ENCODE data around the gene SLC2A3.
A peak's percentile ranks its signal among the peaks of the same experiment; 100 is the strongest.
"Not testable (repeated sequence)": the region's sequence is repeated elsewhere in the genome, so short reads cannot be mapped to it uniquely, and the experiment has no call there.

SLC2A3 gene

DNA sequence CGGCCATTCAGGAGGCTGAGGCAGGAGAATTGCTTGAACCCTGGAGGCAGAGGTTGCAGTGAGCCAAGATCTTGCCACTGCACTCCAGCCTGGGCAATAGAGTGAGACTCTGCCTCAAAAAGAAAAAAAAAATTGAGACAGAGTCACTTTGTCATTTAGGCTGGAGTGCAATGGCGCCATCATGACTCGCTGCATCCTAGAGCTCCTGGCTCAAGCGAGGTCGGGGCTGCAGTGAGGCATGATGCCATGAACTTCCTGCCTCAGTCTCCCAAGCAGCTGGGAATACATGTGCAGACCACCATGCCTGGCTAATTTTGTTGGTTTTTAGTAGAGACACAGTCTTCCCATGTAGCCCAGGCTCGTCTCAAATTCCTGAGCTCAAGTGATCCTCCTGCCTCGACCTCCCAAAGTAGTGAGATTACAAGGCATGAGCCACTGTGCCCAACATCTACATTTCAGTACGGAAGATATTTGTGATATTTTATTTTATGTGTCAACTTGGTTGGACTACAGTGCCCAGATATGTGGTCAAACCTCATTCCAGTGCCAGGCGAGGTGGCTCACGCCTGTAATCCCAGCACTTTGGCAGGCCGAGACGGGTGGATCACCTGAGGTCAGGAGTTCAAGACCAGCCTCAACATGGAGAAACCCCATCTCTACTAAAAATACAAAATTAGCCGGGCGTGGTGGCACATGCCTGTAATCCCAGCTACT lies 14.4 kb upstream of the SLC2A3 start:
- DNase-seq: not testable (repeated sequence)

DNA sequence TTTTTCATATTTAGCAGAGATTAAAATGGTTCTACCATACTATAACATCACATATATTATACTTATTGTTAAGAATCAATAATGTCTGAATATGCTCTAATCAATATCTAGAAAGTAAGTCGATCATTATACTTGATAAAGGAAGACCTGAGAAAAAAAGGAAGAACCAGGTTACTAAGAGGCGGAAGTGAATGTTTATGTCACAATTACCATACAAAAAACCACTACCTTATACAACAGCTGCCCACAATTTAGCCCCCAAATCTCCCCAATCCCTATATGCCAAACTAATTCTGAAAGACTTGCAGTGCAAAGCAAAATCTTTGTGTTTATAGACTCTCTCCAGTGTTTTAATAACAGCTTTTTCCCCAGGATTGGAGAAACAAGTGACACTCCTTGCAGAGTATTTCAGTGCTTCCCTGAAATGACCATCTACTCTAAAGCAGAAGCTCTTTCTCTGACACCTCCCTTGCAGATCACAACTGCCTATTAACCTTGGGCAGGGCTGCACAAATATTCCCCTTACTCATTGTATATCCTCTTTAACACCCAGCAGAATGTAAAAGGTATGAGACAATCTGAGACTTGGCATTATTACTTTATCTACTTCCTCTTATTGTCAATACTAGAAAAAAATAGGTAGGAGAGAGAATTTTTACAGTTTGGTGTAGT lies 12.7 kb upstream of the SLC2A3 start:
- DNase-seq: no peak

DNA sequence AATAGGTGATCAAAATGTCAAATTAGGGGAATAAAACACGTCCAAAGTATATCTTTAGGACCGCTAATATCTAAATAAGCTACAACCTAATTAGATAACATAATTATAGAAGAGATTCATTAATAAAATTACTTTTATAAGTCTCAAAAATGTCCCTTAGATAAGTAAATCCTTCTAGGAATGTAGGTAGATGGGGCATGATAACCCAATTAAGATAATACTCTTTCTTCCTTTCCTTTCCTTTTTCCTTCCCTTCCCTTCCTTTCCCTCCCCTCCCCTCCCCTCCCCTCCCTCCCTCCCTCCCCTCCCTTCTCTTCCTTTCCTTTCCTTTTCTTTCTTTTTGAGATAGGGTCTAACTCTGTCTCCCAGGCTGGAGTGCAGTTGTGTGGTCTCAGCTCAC lies 11.0 kb upstream of the SLC2A3 start:
- no peak for DNase-seq

DNA sequence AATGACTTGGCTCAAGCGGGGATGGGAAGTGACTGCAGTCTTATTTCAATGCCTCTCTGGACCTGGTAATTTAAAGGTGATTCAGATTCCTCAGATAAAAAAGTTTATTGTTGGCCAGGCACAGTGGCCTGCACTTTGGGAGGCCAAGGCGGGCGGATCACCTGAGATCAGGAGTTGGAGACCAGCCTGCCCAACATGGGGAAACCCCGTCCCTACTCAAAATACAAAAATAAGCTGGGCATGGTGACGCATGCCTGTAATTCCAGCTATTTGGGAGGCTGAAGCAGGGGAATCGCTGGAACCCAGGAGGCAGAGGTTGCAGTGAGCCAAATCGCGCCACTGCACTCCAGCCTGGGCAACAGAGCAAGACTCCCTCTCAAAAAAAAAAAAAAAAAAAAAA lies 8.8 kb upstream of the SLC2A3 start:
- not testable (repeated sequence) for DNase-seq

DNA sequence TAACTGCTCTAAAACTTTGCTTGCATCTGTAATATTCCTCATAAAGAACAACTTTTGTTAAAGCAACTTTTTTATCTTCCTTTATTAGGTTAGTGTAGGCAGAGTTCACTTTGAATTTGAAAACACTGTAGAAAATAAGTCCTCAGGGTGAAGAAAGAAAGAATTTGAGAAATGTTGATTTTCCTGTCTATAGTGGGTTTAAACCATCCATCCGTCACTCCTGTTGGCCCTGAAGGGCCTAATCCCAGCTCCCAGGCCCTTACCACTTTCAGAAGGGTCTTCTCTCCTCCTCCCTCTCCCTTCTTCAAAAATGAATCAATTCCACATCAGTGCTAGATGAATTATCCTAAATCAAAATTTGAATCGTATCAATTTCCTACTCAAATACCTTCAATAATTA lies 4.9 kb upstream of the SLC2A3 start:
- DNase-seq: no peak

DNA sequence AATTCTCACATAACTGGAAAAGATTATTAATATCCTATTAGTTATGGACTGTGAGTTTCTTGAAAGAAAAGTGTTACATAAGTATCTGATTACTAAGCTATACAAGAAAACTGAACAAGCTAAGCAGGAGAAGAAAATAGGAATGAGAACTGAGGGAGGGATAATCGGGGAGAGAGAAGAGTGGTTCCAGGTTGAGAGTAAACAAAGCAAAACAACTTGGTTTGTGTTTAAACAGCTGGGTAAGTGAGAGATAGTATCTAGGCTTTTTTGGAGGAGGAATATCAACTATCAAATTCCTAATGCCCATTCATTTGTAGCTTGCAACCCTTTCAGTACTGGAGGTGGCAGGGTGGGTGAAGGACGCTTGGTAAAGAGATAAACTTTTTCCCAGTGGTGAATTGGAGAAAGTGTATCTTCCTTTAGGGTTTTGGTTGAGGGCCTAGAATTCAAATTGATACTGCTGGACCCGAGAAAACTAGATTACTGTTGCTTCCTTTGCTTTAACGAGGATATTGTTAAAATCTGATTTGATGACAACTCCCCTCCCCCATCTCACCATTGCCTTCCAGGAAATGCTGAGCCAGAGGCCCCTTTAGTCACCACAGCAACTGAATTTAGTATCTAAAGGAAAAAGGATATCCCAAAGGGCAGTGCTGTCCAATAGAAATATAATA lies 2.0 kb upstream of the SLC2A3 start:
- DNase-seq: peak; percentile 35

DNA sequence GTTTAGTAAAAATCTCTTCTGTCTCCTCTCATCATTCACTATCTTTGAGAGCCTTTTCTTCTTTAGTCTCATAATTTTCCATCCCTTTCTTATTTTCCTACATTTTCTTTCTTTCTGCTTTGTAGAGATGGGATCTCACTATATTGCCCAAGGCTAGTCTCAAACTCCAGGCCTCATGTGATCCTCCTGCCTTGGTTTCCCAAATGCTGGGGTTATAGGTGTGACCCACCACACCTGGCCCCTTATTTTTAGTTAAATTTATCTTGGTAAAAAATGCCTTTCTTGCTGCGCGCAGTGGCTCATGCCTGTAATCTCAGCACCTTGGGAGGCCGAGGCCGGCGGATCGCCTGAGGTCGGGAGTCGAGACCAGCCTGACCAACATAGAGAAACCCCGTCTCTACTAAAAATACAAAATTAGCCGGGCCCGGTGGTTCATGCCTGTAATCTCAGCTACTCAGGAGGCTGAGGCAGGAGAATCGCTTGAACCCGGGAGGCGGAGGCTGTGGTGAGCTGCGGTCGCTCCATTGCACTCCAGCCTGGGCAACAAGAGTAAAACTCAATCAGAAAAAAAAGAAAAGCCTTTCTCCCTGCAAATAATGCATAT lies 996 bp downstream of the SLC2A3 start:
- DNase-seq: no peak

DNA sequence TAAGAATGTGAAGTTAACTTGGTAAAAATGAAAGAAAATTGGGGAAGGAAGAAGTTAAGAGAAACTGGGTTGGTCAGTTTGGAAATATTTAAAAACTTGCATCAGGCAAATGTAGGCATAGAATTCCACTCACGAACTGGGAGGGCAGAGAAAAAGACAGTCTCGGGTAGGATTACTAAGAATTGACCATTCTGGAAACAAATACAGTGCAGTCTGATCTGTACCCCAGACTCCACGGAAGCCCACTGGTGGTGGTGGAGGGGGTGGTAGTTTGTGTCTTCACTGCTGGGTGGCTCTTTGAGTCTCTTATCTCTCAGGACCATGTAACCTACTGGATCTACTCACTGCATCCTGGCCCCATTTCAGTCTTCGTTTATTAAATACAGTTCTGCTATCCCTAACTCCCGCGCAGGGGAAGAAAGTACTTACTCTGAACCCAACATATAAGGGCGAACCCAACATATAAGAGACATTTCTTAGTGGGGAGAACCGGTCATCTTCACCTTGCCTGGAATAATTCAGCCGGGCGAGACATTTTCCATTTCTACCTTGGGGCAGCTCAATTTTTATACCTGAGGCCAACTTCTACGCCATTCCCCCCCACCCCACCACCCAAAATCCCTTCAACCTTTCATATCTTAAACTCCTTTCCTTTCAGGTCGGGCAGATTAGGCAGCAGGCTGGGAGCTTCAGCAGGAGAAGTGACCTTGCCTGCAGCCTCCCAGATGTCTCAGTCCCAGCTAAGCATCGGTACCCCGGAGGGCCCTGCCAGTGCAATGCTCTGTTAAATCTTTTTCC lies 1.7 kb downstream of the SLC2A3 start:
- no peak for DNase-seq

DNA sequence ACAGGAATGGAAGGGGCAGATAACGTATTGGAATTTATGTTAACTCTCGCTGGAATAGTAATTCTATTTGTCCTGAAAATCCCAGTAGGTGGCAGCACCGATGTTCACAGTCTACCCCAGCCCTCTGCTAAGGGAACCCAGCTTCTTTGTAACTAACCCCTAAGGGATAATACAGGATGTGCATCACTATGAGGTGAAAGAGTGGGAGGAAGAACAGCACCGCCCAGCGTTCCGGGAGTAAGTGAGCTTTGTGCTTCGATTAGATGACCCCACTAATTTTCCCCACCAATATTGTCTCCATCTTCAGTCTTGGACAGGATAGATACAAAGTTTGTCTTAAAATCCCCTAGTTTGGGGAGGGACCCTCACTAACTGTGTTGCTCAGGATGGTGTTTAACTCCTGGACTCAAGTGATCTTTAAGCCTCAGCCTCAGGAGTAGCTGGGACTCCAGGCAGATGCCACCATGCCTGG lies 2.7 kb downstream of the SLC2A3 start:
- peak; percentile 95 for DNase-seq

DNA sequence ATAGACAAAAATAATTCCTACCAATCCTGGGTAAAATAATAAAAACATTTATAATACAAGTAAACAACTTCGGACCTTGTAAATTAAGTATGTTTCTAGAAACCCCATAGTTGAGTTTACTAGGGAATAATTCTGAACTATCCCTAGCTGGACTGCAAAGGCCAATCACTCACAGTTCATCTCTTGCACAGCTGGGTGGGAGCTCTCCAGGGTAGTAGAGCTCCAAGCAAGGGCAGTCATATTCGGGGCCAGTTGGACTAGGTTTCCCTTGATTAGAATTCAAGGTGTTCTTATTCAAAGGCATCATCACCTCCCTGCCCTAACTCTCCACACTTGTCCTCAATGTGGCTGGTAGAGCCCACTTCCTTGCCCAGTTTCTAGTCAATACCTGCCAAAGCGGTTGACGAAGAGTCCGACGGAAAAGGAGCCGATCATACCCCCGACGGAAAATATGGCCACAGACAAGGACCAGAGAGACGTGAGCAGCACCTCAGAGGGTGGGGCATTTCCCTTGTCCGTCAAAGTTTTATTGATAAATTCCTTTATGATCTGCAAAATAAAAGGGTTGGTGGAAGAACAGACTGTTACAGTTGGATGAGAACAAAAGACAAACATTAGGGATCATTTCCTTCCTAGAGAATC lies 3.3 kb downstream of the SLC2A3 start:
- not testable (repeated sequence) for DNase-seq

DNA sequence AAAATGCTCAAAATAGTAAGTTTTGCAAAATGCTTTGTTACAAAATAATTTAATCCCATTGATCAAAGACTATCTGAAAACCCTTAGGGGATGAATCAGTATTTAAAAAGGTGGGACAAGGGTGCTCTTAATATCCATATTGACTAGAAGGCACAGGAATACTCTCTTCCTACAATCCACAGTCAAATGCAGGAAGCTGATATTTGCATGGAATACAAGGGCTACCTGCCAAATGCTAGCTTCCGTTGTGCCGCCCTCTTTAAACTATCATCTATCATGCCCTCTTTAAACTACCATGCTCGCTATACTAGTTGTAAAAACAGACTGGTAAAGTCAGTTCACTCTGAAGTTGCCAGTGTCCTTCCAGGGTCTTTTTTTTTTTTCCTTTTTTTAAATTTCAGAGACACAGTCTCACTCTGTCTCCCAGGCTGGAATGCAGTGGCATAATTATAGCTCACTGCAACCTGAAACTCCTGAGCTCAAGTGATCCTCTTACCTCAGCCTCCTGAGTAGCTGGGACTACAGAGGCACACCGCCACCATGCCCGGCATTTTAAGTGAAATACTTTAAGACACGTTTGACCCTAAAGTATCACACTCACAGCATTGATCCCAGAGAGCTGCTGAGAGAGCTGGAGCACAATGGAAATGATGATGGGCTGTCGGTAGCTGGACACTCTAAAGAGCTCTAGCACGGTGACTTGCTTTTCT lies 6.7 kb downstream of the SLC2A3 start:
- DNase-seq: no peak

DNA sequence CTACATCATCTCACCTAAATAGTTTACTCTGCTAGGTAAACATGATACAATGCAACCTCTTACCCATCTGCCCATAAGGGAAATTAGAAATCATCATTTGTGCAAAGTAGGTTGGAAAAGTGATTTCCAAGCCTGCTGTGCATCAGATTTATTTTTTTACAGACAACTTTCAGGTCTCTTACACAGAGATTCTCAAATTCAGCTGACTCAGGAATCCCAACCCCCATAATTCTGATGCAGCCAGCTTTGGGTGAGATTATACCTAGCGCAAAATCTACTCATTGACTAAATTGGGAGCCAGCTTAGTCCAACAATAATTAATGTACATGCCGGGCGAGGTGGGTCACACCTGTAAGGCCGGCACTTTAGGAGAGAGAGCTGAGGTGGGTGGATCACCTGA lies 8.5 kb downstream of the SLC2A3 start:
- DNase-seq: no peak

DNA sequence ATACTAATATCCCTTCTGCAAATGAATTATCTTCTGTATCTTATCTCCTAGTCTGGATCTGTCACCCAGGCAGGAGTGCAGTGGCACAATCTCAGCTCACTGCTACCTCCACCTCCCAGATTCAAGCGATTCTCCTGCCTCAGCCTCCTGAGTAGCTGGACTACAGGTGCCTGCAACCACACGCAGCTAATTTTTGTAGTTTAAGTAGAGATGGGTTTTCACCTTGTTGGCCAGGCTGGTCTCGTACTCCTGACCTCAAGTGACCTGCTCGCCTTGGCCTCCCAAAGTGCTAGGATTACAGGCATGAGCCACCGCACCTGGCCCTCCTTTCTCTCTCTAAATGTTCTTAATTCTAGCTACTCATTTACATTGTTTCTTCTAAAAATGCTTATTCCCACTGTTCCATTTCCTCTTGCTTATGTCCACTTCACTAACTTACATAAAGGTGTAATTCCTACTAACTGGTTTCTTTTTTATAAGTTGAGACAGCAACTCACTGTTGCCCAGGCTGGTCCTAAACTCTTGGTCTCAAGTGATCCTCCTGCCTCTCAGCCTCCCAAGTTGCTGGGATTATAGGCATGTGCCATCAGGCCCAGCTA lies 9.8 kb downstream of the SLC2A3 start:
- DNase-seq: not testable (repeated sequence)

DNA sequence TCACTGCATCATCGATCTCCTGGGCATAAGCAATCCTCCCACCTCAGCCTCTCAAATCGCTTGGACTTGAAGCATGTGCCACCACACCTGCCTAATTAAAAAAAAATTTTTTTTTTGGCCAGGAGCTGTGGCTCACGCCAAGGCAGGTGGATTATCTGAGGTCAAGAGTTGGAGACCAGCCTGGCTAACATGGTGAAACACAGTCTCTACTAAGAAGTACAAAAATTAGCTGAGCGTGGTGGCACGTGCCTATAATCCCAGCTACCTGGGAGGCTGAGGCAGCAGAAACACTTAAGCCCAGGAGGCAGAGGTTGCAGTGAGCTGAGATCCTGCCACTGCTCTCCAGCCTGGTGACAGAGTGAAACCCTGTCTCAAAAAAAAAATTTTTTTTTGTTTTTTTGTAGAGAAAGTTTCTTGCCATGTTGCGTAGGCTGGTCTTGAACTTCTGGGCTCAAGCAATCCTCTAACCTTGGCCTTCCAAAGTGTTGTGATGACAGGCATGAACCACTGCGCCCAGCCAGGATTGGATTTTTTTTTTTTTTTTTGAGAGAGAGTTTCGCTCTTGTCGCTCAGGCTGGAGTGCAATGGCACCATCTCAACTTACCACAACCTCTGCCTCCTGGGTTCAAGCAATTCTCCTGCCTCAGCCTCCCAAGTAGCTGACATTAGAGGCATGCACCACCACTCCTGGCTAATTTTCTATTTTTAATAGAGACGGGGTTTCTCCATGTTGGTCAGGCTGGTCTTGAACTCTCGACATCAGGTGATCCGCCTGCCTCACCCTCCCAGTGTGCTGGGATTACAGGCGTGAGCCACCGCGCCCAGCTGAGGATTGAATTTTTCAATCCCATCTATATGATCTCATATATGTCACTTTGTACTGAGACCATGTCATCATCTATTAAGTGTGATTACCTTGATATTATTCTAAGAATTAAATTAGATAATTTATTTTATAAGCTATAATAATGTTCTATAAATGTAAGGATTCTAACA lies 12.4 kb downstream of the SLC2A3 start:
- no peak for DNase-seq

DNA sequence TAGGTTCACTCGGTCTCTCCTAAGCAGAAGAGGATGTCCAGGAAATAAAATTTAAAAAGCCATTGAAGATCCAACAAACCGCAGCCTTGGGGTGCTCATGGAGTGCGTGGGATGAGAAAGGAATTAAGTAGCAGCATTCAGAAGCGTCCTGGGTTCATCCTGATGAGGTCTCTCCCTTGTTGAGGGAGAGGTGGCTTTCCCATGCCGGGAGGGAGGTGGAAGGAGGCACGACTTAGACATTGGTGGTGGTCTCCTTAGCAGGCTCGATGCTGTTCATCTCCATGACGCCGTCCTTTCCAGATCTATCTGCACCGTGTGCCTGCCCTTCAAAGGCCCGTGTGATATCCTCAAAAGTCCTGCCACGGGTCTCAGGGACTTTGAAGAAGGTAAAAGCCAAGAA lies 14.8 kb downstream of the SLC2A3 start:
- not testable (repeated sequence) for DNase-seq

DNA sequence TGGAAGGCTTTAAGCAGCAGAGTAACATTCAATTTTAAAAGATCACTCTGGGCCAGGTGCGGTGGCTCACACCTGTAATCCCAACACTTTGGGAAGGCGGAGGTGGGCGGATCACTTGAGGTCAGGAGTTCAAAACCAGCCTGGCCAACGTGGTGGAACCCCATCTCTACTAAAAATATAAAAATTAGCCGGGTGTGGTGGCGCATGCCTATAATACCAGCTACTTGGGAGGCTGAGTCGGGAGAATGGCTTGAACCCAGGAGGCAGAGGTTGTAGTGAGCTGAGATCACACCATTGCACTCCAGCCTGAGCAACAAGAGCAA lies 17.8 kb downstream of the SLC2A3 start:
- DNase-seq: not testable (repeated sequence)

DNA sequence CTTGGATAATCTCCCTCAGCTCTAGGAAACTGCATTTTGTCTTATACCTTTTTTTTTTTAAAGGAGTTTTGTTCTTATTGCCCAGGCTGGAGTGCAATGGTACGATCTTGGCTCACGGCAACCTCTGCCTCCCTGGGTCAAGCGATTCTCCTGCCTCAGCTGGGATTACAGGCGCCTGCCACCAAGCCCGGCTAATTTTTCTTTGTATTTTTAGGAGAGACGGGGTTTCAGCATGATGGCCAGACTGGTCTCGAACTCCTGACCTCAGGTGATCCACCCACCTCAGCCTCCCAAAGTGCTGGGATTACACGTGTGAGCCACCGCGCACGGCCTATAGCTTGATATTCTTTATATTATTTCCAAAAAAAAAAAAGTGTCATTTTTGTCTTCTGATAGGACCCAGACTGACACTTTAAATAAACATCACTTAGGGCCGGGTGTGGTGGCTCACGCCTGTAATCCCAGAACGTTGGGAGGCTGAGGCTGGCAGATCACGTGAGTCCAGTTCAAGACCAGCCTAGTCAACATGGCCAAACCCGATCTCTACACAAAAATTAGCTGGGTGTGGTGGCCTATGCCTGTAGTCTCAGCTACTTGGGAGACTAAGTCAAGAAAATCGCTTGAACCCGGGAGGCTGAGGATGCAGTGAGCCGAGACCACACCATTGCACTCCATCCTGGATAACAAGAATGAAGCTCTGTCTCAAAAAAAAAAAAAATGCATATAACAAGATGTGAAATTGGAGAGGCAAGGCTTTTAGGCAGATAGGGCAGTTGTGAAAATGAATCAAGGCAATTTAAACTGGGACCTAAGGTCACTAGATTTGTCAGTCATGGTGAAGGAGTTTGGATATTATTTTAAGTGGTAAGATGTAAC lies 18.4 kb downstream of the SLC2A3 start:
- no peak for DNase-seq

DNA sequence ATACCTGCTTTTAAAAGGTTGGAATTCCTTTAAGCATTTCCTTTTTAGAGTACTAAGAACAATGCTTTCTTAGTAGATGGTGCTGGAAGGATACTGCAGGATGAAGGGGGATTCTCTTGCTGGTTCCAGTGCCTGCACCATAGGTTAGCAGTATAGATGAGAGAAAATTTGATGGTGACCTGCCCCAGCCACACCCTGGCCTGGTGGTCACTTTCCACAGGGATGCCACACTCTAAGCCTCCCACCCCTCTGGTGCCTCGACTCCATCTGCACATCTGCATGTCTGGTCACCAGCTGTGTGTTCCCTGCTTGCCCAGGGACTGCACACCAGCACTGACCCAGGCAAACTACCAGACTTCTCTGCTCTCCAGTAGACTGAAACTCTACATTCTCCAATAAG lies 19.1 kb downstream of the SLC2A3 start:
- DNase-seq: no peak

Measured in fibroblast of skin of abdomen (primary cell).